Upper lobe of left lung (tissue), 6 donors: ENCODE results near the gene JSRP1. TPM values are rescaled to one million over a fixed set of nuclear protein-coding genes. Genes with fewer than 3 reads are reported as not detected.
A peak's percentile ranks its signal among the peaks of the same experiment; 100 is the strongest.

Experiments used
- ATAC-seq, 2 donors: fragments of 200-7000 bp; cut with Tn5 transposase; one replicate each; pipeline ENCODE4 v1.9.1; 2022; ENCODE audit warnings: mild to moderate bottlenecking in 2 of 2, moderate library complexity in 2 of 2; ENCODE audit not compliant: low FRiP score in 2 of 2
- DNase-seq, 2 donors: peaks; one replicate each; pipeline ENCODE4 v3.0.0-alpha.2; 2019 to 2020
- H3K27ac ChIP-seq, 4 donors: fragments of 200-600 bp; sonication (generic); one replicate each; pipeline ENCODE4 v1.5.1; 2016 to 2019
- H3K27me3 ChIP-seq, 4 donors: fragments of 200-600 bp; sonication (generic); one replicate each; pipeline ENCODE4 v1.5.1; 2017 to 2019
- H3K36me3 ChIP-seq, 4 donors: fragments of 200-600 bp; sonication (generic); one replicate each; pipeline ENCODE4 v1.5.1; 2016 to 2019
- H3K4me1 ChIP-seq, 4 donors: fragments of 200-600 bp; sonication (generic); one replicate each; pipeline ENCODE4 v1.5.1; 2018 to 2019
- H3K4me3 ChIP-seq, 4 donors: fragments of 200-600 bp; sonication (generic); one replicate each; pipeline ENCODE4 v1.5.1; 2017 to 2019; ENCODE audit warnings: mild to moderate bottlenecking in 2 of 4, moderate library complexity in 1 of 4
- H3K9me3 ChIP-seq, 4 donors: fragments of 200-600 bp; sonication (generic); one replicate each; pipeline ENCODE4 v1.5.1; 2018 to 2019
- EP300 ChIP-seq, 4 donors: sonication (generic); formaldehyde crosslinking; IDR thresholded peaks; one replicate each; pipeline ENCODE4 v1.5.1; 2017; ENCODE audit warnings: antibody characterized with exemption in 4 of 4, control low read depth in 2 of 4
- POLR2A ChIP-seq, 4 donors: fragments of 450-650 bp; IDR thresholded peaks; one replicate each; pipeline ENCODE4 v1.5.1; 2016 to 2017; ENCODE audit warnings: antibody characterized with exemption in 4 of 4, mild to moderate bottlenecking in 2 of 4
- POLR2AphosphoS5 ChIP-seq, 2 donors: sonication (generic); formaldehyde crosslinking; IDR thresholded peaks; one replicate each; pipeline ENCODE4 v1.5.1; 2017; ENCODE audit warnings: antibody characterized with exemption in 2 of 2
- WGBS, 2 donors: methylation state at CpG; one replicate each; pipeline ENCODE4 v1.1.5; 2017 to 2018; 5-methylcytosine and 5-hydroxymethylcytosine counted together
- total RNA-seq, 6 donors: library from RNA; depleted of rRNA in 4 of 6; stranded (reverse); fragments of >200 nt in 4 of 6; gene quantifications; one replicate each; pipeline versions ENCODE4 v1.1.0 to v1.2.1, GENCODE V29; 2016 to 2021
- TF ChIP-seq, protein P1 (sequence below), 6 experiments: fragments of 450-650 bp in 4 of 6; fragments of 200-600 bp in 2 of 6; sonication (generic) in 2 of 6; IDR thresholded peaks; one replicate each; pipeline ENCODE4 v1.5.1; 2016 to 2019; ENCODE audit warnings: antibody characterized with exemption in 6 of 6
- donor health status: DM: no; HTN: no; CAD: no; lungs with moderate emphysema.
- donor health status: DM: no; HTN: yes; CAD: no; lungs with severe emphysema.

Gene JSRP1
- total RNA-seq, 6 donors from 2014 or later = 1.2 to 3.7 (median 1.7) TPM; not detected in 3

- H3K27ac ChIP-seq = no peak overlapping the region
- no peak for ATAC-seq
- TF ChIP-seq POLR2A (IDR thresholded peaks at IDR 0.05) (no peak), POLR2AphosphoS5 (IDR thresholded peaks at IDR 0.05) (no peak), EP300 (IDR thresholded peaks at IDR 0.05) (no peak)
- TF ChIP-seq, protein P1, sequence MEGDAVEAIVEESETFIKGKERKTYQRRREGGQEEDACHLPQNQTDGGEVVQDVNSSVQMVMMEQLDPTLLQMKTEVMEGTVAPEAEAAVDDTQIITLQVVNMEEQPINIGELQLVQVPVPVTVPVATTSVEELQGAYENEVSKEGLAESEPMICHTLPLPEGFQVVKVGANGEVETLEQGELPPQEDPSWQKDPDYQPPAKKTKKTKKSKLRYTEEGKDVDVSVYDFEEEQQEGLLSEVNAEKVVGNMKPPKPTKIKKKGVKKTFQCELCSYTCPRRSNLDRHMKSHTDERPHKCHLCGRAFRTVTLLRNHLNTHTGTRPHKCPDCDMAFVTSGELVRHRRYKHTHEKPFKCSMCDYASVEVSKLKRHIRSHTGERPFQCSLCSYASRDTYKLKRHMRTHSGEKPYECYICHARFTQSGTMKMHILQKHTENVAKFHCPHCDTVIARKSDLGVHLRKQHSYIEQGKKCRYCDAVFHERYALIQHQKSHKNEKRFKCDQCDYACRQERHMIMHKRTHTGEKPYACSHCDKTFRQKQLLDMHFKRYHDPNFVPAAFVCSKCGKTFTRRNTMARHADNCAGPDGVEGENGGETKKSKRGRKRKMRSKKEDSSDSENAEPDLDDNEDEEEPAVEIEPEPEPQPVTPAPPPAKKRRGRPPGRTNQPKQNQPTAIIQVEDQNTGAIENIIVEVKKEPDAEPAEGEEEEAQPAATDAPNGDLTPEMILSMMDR (IDR thresholded peaks at IDR 0.05) = no peak
- 97% methylated on average over 6 of the region's 12 CpGs; no CpG with 5 or more reads in 1 of the 2 donors for WGBS, 2 donors
- peaks cover 47 to 57% (median 49%) of the 10 kb centered on the region in 4 donors for H3K4me1 ChIP-seq
- DNase-seq = peak in 1 of 2 donors; percentile 64
- peaks cover 43 to 67% (median 60%) of the 10 kb centered on the region in 4 donors for H3K36me3 ChIP-seq
- no peak overlapping the region for H3K4me3 ChIP-seq
- H3K27me3 ChIP-seq = no peaks in the 10 kb centered on the region
- no peaks in the 10 kb centered on the region for H3K9me3 ChIP-seq
Observed at GRCh38 chr19:2244125-2244411, 12.1 kb downstream of the JSRP1 start.

DNA sequence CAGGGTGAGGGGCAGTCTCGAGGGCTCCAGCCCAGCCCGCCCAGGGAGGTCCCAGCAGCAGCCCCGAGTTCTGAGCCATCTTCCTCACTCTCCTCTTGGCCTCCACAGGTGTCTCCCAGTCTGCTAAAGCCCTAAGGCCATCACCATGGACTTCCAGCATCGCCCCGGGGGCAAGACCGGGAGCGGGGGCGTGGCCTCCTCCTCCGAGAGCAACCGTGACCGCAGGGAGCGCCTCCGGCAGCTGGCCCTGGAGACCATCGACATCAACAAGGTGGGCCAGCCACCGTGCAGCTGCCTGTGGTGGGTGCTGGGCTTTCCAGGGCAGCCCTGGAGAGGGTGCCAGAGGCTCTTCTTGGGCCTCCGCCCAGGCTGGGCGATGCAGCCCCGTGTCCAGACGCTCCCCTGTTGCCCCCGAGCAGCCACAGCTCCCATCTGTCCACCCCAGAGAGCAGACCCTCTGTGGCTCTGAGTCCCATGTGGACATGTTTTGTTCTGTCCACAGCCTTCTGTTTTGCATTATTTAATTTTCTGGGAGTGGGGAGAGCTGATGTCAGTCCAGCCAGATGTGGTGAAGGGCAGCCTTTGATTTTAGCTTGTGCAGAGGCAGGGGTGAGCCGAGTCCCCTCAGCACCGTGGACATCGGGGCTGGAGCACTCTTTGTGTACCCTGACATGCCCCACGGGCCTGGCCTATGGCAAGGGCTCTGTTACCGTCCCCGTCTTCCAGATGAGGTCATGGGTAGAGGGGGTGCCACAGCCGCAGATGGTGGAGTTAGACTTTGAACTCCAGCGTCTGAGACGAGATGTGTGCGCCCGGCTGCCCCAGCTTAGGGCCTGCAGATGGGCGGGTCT, 12.7 kb downstream of the JSRP1 start:
- Histone ChIP-seq H3K27ac (no peak overlapping the region), H3K4me1 (peaks cover 53 to 63% (median 55%) of the 10 kb centered on the region in 4 donors), H3K27me3 (no peaks in the 10 kb centered on the region), H3K9me3 (no peaks in the 10 kb centered on the region), H3K36me3 (peaks cover 43 to 61% (median 54%) of the 10 kb centered on the region in 4 donors), H3K4me3 (no peak overlapping the region)
- 89 to 91% methylated on average over 15 to 26 of the region's 32 CpGs for WGBS, 2 donors
- TF ChIP-seq POLR2A (IDR thresholded peaks at IDR 0.05) = no peak
- TF ChIP-seq, protein P1 (IDR thresholded peaks at IDR 0.05) = no peak
- no peak for TF ChIP-seq EP300 (IDR thresholded peaks at IDR 0.05)
- TF ChIP-seq POLR2AphosphoS5 (IDR thresholded peaks at IDR 0.05) = no peak
- DNase-seq (peak in 1 of 2 donors; percentile 78), ATAC-seq (no peak)

GRCh38 chr19:2242816-2243215, 13.4 kb downstream of the JSRP1 start:
- 90% methylated on average over 7 to 8 of the region's 8 CpGs for WGBS, 2 donors
- peaks cover 43 to 55% (median 48%) of the 10 kb centered on the region in 4 donors for H3K36me3 ChIP-seq
- H3K27ac ChIP-seq = no peak overlapping the region
- no peaks in the 10 kb centered on the region for H3K9me3 ChIP-seq
- DNase-seq (no peak), ATAC-seq (no peak)
- H3K27me3 ChIP-seq = no peaks in the 10 kb centered on the region
- peaks cover 59 to 69% (median 62%) of the 10 kb centered on the region in 4 donors for H3K4me1 ChIP-seq
- TF ChIP-seq POLR2A (IDR thresholded peaks at IDR 0.05) = no peak
- TF ChIP-seq, protein P1 (IDR thresholded peaks at IDR 0.05) = no peak
- no peak for TF ChIP-seq POLR2AphosphoS5 (IDR thresholded peaks at IDR 0.05)
- TF ChIP-seq EP300 (IDR thresholded peaks at IDR 0.05) = no peak
- no peak overlapping the region for H3K4me3 ChIP-seq

GRCh38 chr19:2242092-2242537, 14.1 kb downstream of the JSRP1 start:
- ATAC-seq (no peak), DNase-seq (no peak)
- H3K27ac ChIP-seq = peak overlapping the region in 3 of 4 donors; percentile 60 to 98 (median 85)
- peaks cover 63 to 75% (median 64%) of the 10 kb centered on the region in 4 donors for H3K4me1 ChIP-seq
- H3K4me3 ChIP-seq = no peak overlapping the region
- no peaks in the 10 kb centered on the region for H3K9me3 ChIP-seq
- H3K36me3 ChIP-seq = peaks cover 37 to 48% (median 41%) of the 10 kb centered on the region in 4 donors
- 80 to 85% methylated on average over 6 to 9 of the region's 12 CpGs for WGBS, 2 donors
- no peaks in the 10 kb centered on the region for H3K27me3 ChIP-seq
- TF ChIP-seq EP300 (IDR thresholded peaks at IDR 0.05) (no peak), POLR2A (IDR thresholded peaks at IDR 0.05) (no peak), POLR2AphosphoS5 (IDR thresholded peaks at IDR 0.05) (no peak)
- TF ChIP-seq, protein P1 (IDR thresholded peaks at IDR 0.05) = no peak
